ENCODE measurements around the gene PTTG1IP. TPM values are rescaled to one million over a fixed set of nuclear protein-coding genes. Genes with fewer than 3 reads are reported as not detected.

The PTTG1IP gene
- total RNA-seq, 4 donors from 2014 or later: 217 to 419 (median 313) TPM

- ATAC-seq: no peak
- 81% methylated on average over 6 to 10 of the region's 14 CpGs for WGBS, 2 donors (ENCODE audit: low coverage in 1 of 2)
- Histone ChIP-seq H3K27ac (no peak overlapping the region), H3K27me3 (no peaks in the 10 kb centered on the region), H3K36me3 (peaks cover 0 to 100% of the 10 kb centered on the region in 2 donors), H3K9me3 (no peaks in the 10 kb centered on the region), H3K4me1 (peaks cover 0 to 38% (median 0%) of the 10 kb centered on the region in 3 donors), H3K4me3 (no peak overlapping the region)
- TF ChIP-seq CTCF (IDR thresholded peaks at IDR 0.05) (no peak), POLR2AphosphoS5 (IDR thresholded peaks at IDR 0.05) (no peak), EP300 (IDR thresholded peaks at IDR 0.05) (no peak), POLR2A (IDR thresholded peaks at IDR 0.05) (no peak)
Observed at GRCh38 chr21:44854391-44854663, 19.2 kb downstream of the PTTG1IP start.

GRCh38 chr21:44853601-44854390 is 19.7 kb downstream of the PTTG1IP start:
- Histone ChIP-seq H3K27me3 (no peaks in the 10 kb centered on the region), H3K4me1 (peaks cover 0 to 33% (median 0%) of the 10 kb centered on the region in 3 donors), H3K9me3 (no peaks in the 10 kb centered on the region), H3K4me3 (no peak overlapping the region), H3K27ac (no peak overlapping the region), H3K36me3 (peaks cover 0 to 100% of the 10 kb centered on the region in 2 donors)
- TF ChIP-seq POLR2A (IDR thresholded peaks at IDR 0.05) (no peak), EP300 (IDR thresholded peaks at IDR 0.05) (no peak), CTCF (IDR thresholded peaks at IDR 0.05) (no peak), POLR2AphosphoS5 (IDR thresholded peaks at IDR 0.05) (no peak)
- ATAC-seq: no peak
- WGBS, 2 donors (ENCODE audit: low coverage in 1 of 2): 80 to 84% methylated on average over 6 to 8 of the region's 34 CpGs

- Histone ChIP-seq H3K4me1 (peaks cover 0 to 18% (median 7%) of the 10 kb centered on the region in 3 donors), H3K9me3 (no peaks in the 10 kb centered on the region), H3K4me3 (no peak overlapping the region), H3K27ac (no peak overlapping the region), H3K36me3 (peaks cover 0 to 82% of the 10 kb centered on the region in 2 donors), H3K27me3 (no peaks in the 10 kb centered on the region)
- WGBS, 2 donors (ENCODE audit: low coverage in 1 of 2): 77 to 83% methylated on average over 11 to 26 of the region's 26 CpGs
- TF ChIP-seq POLR2AphosphoS5 (IDR thresholded peaks at IDR 0.05) (no peak), CTCF (IDR thresholded peaks at IDR 0.05) (no peak), EP300 (IDR thresholded peaks at IDR 0.05) (no peak), POLR2A (IDR thresholded peaks at IDR 0.05) (no peak)
- no peak for ATAC-seq
Observed at GRCh38 chr21:44850905-44851657, 22.4 kb downstream of the PTTG1IP start.

GRCh38 chr21:44850208-44850800 is 23.2 kb downstream of the PTTG1IP start:
- Histone ChIP-seq H3K27ac (no peak overlapping the region), H3K27me3 (peaks cover 3% of the 10 kb centered on the region), H3K4me3 (no peak overlapping the region), H3K36me3 (peaks cover 0 to 74% of the 10 kb centered on the region in 2 donors), H3K4me1 (peaks cover 0 to 19% (median 15%) of the 10 kb centered on the region in 3 donors), H3K9me3 (no peaks in the 10 kb centered on the region)
- 75 to 79% methylated on average over 4 to 6 of the region's 20 CpGs for WGBS, 2 donors (ENCODE audit: low coverage in 1 of 2)
- TF ChIP-seq CTCF (IDR thresholded peaks at IDR 0.05): no peak
- TF ChIP-seq POLR2A (IDR thresholded peaks at IDR 0.05): no peak
- TF ChIP-seq POLR2AphosphoS5 (IDR thresholded peaks at IDR 0.05): no peak
- no peak for ATAC-seq
